WI38 (cell line): Measurements from ENCODE around the gene LRP1B.
"Not testable (repeated sequence)": the region's sequence is repeated elsewhere in the genome, so short reads cannot be mapped to it uniquely, and the experiment has no call there.

Experiments
- H3K4me3 ChIP-seq: 2 replicates; pipeline ENCODE4 v1.5.1; 2011; ENCODE audit warnings: low read depth, mild to moderate bottlenecking, control low read depth, low read length
- CTCF ChIP-seq: IDR thresholded peaks from 2 replicates; pipeline ENCODE4 v1.5.1; 2012; ENCODE audit warnings: low read depth, mild to moderate bottlenecking, control low read depth, low read length

Gene LRP1B

GRCh38 chr2:140657657-140658056 lies 1473.2 kb downstream of the LRP1B start:
- no peak overlapping the region for H3K4me3 ChIP-seq
- no peak for TF ChIP-seq CTCF

GRCh38 chr2:140654565-140654964 lies 1476.3 kb downstream of the LRP1B start:
- no peak for TF ChIP-seq CTCF

DNA sequence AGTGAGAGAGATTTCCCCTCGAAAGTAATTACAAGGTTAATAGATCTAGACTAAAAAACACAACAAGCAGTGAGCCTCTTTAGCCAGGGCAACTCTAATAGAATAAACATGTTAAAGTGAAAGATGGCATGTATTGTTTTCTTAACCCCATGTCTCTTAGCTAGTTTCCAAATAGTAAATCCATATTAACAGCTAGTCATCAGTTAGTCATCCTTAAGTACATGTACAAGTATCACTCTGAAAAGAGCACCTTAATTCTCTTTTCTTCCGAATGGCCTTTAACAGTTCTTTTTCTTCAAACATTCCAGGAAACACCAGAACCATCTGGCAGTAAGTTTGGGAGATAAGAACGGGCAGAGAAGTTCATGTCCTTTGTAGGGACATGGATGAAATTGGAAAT lies 1480.0 kb downstream of the LRP1B start:
- TF ChIP-seq CTCF: no peak
- H3K4me3 ChIP-seq: no peak overlapping the region

More at GRCh38 chr2:140654565-140654964, 1476.3 kb downstream of the LRP1B start:
- no peak overlapping the region for H3K4me3 ChIP-seq

DNA sequence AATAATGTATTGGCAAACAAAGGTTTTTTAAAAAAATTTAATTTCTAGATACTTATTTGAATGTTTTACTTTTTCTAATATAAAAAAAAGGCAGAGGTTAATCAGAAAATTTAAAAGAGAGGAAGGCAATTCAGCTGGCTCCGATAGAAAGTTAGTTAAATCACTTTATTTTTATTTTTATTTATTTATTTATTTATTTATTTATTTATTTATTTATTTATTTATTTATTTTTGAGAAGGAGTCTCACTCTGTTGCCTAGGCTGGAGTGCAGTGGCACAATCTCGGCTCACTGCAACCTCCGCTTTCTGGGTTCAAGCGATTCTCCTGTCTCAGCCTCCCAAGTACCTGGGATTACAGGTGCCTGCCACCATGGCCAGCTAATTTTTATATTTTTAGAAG lies 1480.7 kb downstream of the LRP1B start:
- H3K4me3 ChIP-seq: not testable (repeated sequence)

- H3K4me3 ChIP-seq: no peak overlapping the region
- TF ChIP-seq CTCF: no peak
Observed at GRCh38 chr2:140648393-140648792, 1482.4 kb downstream of the LRP1B start.

- H3K4me3 ChIP-seq: no peak overlapping the region
- TF ChIP-seq CTCF: no peak
Observed at GRCh38 chr2:140643761-140644187, 1487.0 kb downstream of the LRP1B start.

GRCh38 chr2:140641163-140641562 lies 1489.7 kb downstream of the LRP1B start:
- 0 out of 2 replicates have a peak overlapping the region, but pooled peaks have one; percentile 17 for H3K4me3 ChIP-seq
- no peak for TF ChIP-seq CTCF

DNA sequence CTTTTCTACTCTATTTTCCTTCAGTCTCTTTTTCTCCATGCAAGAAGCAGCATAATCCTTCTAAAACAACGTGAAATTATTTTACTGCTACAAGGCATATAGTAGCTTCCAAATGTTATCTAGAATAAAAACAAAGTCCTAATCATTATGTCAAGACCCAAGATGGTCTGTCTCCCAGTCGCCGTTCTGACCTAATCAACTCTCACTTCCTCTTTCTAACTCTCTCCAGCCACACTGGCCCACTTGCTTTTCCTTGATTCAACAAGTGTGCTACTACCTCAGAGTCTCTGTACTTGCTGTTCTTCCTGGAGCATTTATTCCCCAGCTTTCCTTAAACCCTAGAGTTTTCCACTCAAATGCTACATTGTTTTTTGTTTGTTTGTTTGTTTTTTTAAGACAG lies 1491.2 kb downstream of the LRP1B start:
- no peak for TF ChIP-seq CTCF
- no peak overlapping the region for H3K4me3 ChIP-seq
